SK-N-SH (cell line): ENCODE data around the gene DOCK6. TPM values are rescaled to one million over a fixed set of nuclear protein-coding genes. Genes with fewer than 3 reads are reported as not detected.

Source experiments
- CTCF ChIA-PET: fragments of 300-600, 350-600 bp; formaldehyde crosslinking; extraction: SDS; loops from one replicate; lab custom pipeline; 2021; lab: Yijun Ruan, JAX
- POLR2A ChIA-PET: fragments of 350-600 bp; sonication (Branson Sonifier 250); formaldehyde crosslinking; extraction: SDS; loops from one replicate; lab custom pipeline; 2020; ENCODE audit warnings: antibody characterized with exemption, inconsistent platforms; lab: Yijun Ruan, JAX
- DNase-seq: peaks from one replicate; pipeline ENCODE4 v3.0.0; 2012
- H2AFZ ChIP-seq: fragments of 200-600 bp; sonication (generic); 2 replicates; pipeline ENCODE4 v1.8.1; 2016; ENCODE audit warnings: antibody characterized with exemption, mild to moderate bottlenecking, low read depth
- H3F3A ChIP-seq: fragments of 200-600 bp; sonication (generic); replicated peaks from 2 replicates; pipeline ENCODE3; 2016; ENCODE audit warnings: antibody characterized with exemption, mild to moderate bottlenecking; ENCODE audit not compliant: insufficient read depth
- H3K27ac ChIP-seq, 2 experiments: fragments of 200-500 bp in 1 of 2; fragments of 200-600 bp in 1 of 2; sonication (Bioruptor generic) in 1 of 2; sonication (generic), shearing (Covaris generic) in 1 of 2; 2 replicates each; pipeline versions ENCODE4 v1.5.1 to v1.6.1; 2014 to 2016; ENCODE audit warnings: low read depth in 2 of 2, inconsistent platforms in 1 of 2, low read length in 1 of 2, mild to moderate bottlenecking in 1 of 2, mixed read lengths in 1 of 2
- H3K27me3 ChIP-seq: fragments of 200-600 bp; sonication (generic), shearing (Covaris generic); 2 replicates; pipeline ENCODE4 v1.6.1; 2016; ENCODE audit warnings: mixed run types; ENCODE audit not compliant: insufficient read depth
- H3K36me3 ChIP-seq, 2 experiments: fragments of 200-500 bp in 1 of 2; fragments of 200-600 bp in 1 of 2; sonication (Bioruptor generic) in 1 of 2; sonication (generic) in 1 of 2; replicated peaks in 1 of 2; 2 replicates each; pipeline versions ENCODE3 to v1.5.1; 2014 to 2016; ENCODE audit warnings: low read length in 1 of 2, mild to moderate bottlenecking in 1 of 2; ENCODE audit not compliant: insufficient read depth in 2 of 2, control insufficient read depth in 1 of 2
- H3K4me1 ChIP-seq, 2 experiments: fragments of 200-500 bp in 1 of 2; fragments of 200-600 bp in 1 of 2; sonication (Bioruptor generic) in 1 of 2; sonication (generic), shearing (Covaris generic) in 1 of 2; 2 replicates each; pipeline versions ENCODE4 v1.5.1 to v1.6.1; 2014 to 2016; ENCODE audit warnings: low read depth in 1 of 2, low read length in 1 of 2, mixed run types in 1 of 2; ENCODE audit not compliant: insufficient read depth in 2 of 2, control insufficient read depth in 1 of 2
- H3K4me2 ChIP-seq: fragments of 200-600 bp; sonication (generic), shearing (Covaris generic); 2 replicates; pipeline ENCODE4 v1.6.1; 2017; ENCODE audit warnings: mixed run types
- H3K4me3 ChIP-seq, 2 experiments: fragments of 200-500 bp in 1 of 2; fragments of 200-600 bp in 1 of 2; sonication (Bioruptor generic) in 1 of 2; sonication (generic), shearing (Covaris generic) in 1 of 2; 2 replicates each; pipeline versions ENCODE4 v1.5.1 to v1.8.1; 2014 to 2016; ENCODE audit warnings: low read depth in 2 of 2, inconsistent platforms in 1 of 2, low read length in 1 of 2, mild to moderate bottlenecking in 1 of 2, mixed read lengths in 1 of 2, moderate library complexity in 1 of 2
- H3K79me2 ChIP-seq: fragments of 200-600 bp; sonication (generic); 2 replicates; pipeline ENCODE4 v1.8.1; 2017; ENCODE audit warnings: mild to moderate bottlenecking; ENCODE audit not compliant: insufficient read depth
- H3K9ac ChIP-seq: fragments of 200-600 bp; sonication (generic); 2 replicates; pipeline ENCODE4 v1.6.1; 2017; ENCODE audit warnings: mixed run types
- H3K9me2 ChIP-seq: fragments of 200-600 bp; sonication (generic); 2 replicates; pipeline ENCODE4 v1.6.1; 2017; ENCODE audit warnings: mixed run types
- H3K9me3 ChIP-seq: fragments of 200-600 bp; sonication (generic); 2 replicates; pipeline ENCODE4 v1.6.1; 2017; ENCODE audit warnings: mixed run types, mild to moderate bottlenecking, moderate library complexity
- H4K20me1 ChIP-seq: fragments of 200-600 bp; sonication (generic); 2 replicates; pipeline ENCODE4 v1.6.1; 2017; ENCODE audit warnings: mild to moderate bottlenecking, mixed run types; ENCODE audit not compliant: insufficient read depth
- CHD2 ChIP-seq: fragments of 150-350 bp; IDR thresholded peaks from 2 replicates; pipeline ENCODE4 v1.6.1; 2018; ENCODE audit warnings: low read length; ENCODE audit not compliant: partially characterized antibody
- ELF1 ChIP-seq: IDR thresholded peaks from 2 replicates; pipeline ENCODE4 v1.4.0; 2012
- EP300 ChIP-seq, 2 experiments: IDR thresholded peaks; 2 replicates each; pipeline versions ENCODE4 v1.4.0 to v1.6.1; 2012; ENCODE audit warnings: borderline replicate concordance in 1 of 2, low read depth in 1 of 2, low read length in 1 of 2
- EZH2phosphoT487 ChIP-seq: fragments of 200-600 bp; sonication (generic); IDR thresholded peaks from 2 replicates; pipeline ENCODE4 v1.6.1; 2017; ENCODE audit warnings: low read depth, mixed run types, mild to moderate bottlenecking, antibody characterized with exemption, moderate library complexity, borderline replicate concordance
- FOSL2 ChIP-seq: IDR thresholded peaks from 2 replicates; pipeline ENCODE4 v1.4.0; 2012; ENCODE audit warnings: low read depth, mild to moderate bottlenecking, moderate library complexity, borderline replicate concordance
- FOXJ3 ChIP-seq: sonication (generic); formaldehyde crosslinking; IDR thresholded peaks from 2 replicates; pipeline ENCODE4 v1.5.1; 2020; ENCODE audit warnings: mild to moderate bottlenecking, missing genetic modification reagents
- FOXM1 ChIP-seq: IDR thresholded peaks from 2 replicates; pipeline ENCODE4 v1.4.0; 2012; ENCODE audit warnings: low read depth, mild to moderate bottlenecking
- GATA2 ChIP-seq: sonication (generic); formaldehyde crosslinking; IDR thresholded peaks from 2 replicates; pipeline ENCODE4 v1.5.0; 2020; ENCODE audit warnings: mild to moderate bottlenecking, missing genetic modification reagents
- IRF3 ChIP-seq: fragments of 150-350 bp; IDR thresholded peaks from 2 replicates; pipeline ENCODE4 v1.6.1; 2016; ENCODE audit warnings: mild to moderate bottlenecking, low read depth, low read length
- JUND ChIP-seq: IDR thresholded peaks from 2 replicates; pipeline ENCODE4 v1.4.0; 2012
- MEF2A ChIP-seq: IDR thresholded peaks from 2 replicates; pipeline ENCODE4 v1.4.0; 2012; ENCODE audit warnings: low read depth, borderline replicate concordance
- MXI1 ChIP-seq: IDR thresholded peaks from 2 replicates; pipeline ENCODE4 v1.6.1; 2012; ENCODE audit warnings: mild to moderate bottlenecking, low read depth, low read length, improper control_type of control experiment
- NFIC ChIP-seq: IDR thresholded peaks from 2 replicates; pipeline ENCODE4 v1.4.0; 2012; ENCODE audit warnings: borderline replicate concordance
- PBX3 ChIP-seq: IDR thresholded peaks from 2 replicates; pipeline ENCODE4; 2012
- RCOR1 ChIP-seq: fragments of 150-350 bp; IDR thresholded peaks from 2 replicates; pipeline ENCODE4 v1.6.1; 2017; ENCODE audit warnings: antibody characterized with exemption, low read length
- REST ChIP-seq: IDR thresholded peaks from 2 replicates; pipeline ENCODE4 v1.6.1; 2012; ENCODE audit warnings: mild to moderate bottlenecking, low read depth, low read length, moderate library complexity
- RFX5 ChIP-seq: IDR thresholded peaks from 2 replicates; pipeline ENCODE4 v1.6.1; 2012; ENCODE audit warnings: mild to moderate bottlenecking, improper control_type of control experiment, low read length
- RXRA ChIP-seq: IDR thresholded peaks from 2 replicates; pipeline ENCODE4 v1.4.0; 2012; ENCODE audit warnings: low read depth, mild to moderate bottlenecking, borderline replicate concordance
- SIN3A ChIP-seq: IDR thresholded peaks from 2 replicates; pipeline ENCODE4 v1.6.1; 2012; ENCODE audit warnings: low read depth, mild to moderate bottlenecking, low read length, moderate library complexity, borderline replicate concordance
- SMC3 ChIP-seq: IDR thresholded peaks from 2 replicates; pipeline ENCODE4 v1.6.1; 2012; ENCODE audit warnings: low read depth, low read length, improper control_type of control experiment
- TAF1 ChIP-seq: IDR thresholded peaks from 2 replicates; pipeline ENCODE4 v1.6.1; 2012; ENCODE audit warnings: low read depth, mild to moderate bottlenecking, low read length, moderate library complexity, borderline replicate concordance
- TCF12 ChIP-seq: IDR thresholded peaks from 2 replicates; pipeline ENCODE4 v1.4.0; 2012
- TEAD4 ChIP-seq: IDR thresholded peaks from 2 replicates; pipeline ENCODE4 v1.4.0; 2012; ENCODE audit warnings: mild to moderate bottlenecking, borderline replicate concordance; ENCODE audit not compliant: insufficient read depth
- USF2 ChIP-seq: fragments of 150-350 bp; IDR thresholded peaks from 2 replicates; pipeline ENCODE4 v1.6.1; 2017; ENCODE audit warnings: antibody characterized with exemption, low read length, low read depth, borderline replicate concordance
- YY1 ChIP-seq: IDR thresholded peaks from 2 replicates; pipeline ENCODE4 v1.4.0; 2012; ENCODE audit warnings: low read depth, mild to moderate bottlenecking
- ZBTB33 ChIP-seq: IDR thresholded peaks from 2 replicates; pipeline ENCODE4 v1.4.0; 2012; ENCODE audit warnings: low read depth, borderline replicate concordance
- WGBS: methylation state at CpG from one replicate; pipeline ENCODE4 v1.1.6; 2017; ENCODE audit warnings: low lambda C conversion rate; 5-methylcytosine and 5-hydroxymethylcytosine counted together
- polyA plus RNA-seq, 3 experiments: library from polyadenylated mRNA; depleted of rRNA; stranded (reverse); fragments of >200 nt; gene quantifications; 2 replicates each; pipeline ENCODE4 v1.2.3, GENCODE V29; 2012

The DOCK6 gene
- polyA plus RNA-seq, 1 of the 3 experiments (the other 2 are of a cell fraction), result 18.3 TPM

GRCh38 chr19:11268783-11269267 lies 6.5 kb upstream of the DOCK6 start:
- Histone ChIP-seq H2AFZ (peak overlapping the region; percentile 77), H3K9ac (peak overlapping the region; percentile 35; the same call in 1 of the 2 replicates), H3K9me2 (no peaks in the 10 kb centered on the region), H4K20me1 (no peaks in the 10 kb centered on the region), H3F3A (peaks cover 4% of the 10 kb centered on the region), H3K4me1 (peaks cover 9 to 10% of the 10 kb centered on the region in 2 experiments; a peak in 1 of 4 replicates), H3K4me3 (no peak overlapping the region), H3K9me3 (no peaks in the 10 kb centered on the region), H3K4me2 (peak overlapping the region; percentile 25; the same call in 1 of the 2 replicates), H3K79me2 (no peaks in the 10 kb centered on the region), H3K36me3 (no peaks in the 10 kb centered on the region), H3K27me3 (no peaks in the 10 kb centered on the region), H3K27ac (peak overlapping the region; percentile 56 to 66)
- ChIA-PET CTCF (interaction anchor here (1.0 kb wide), 1 partner anchor 12 kb away, joined by 3 read pairs; no protein-coding TSS in a partner anchor), POLR2A (no interaction called here)
- DNase-seq, result peak; percentile 75
- 37% methylated on average over 9 of the region's 10 CpGs for WGBS
- peak; percentile 74 for TF ChIP-seq TCF12
- TF ChIP-seq PBX3, result peak; percentile 44; the same call in 1 of the 2 replicates
- no peak for TF ChIP-seq USF2
- peak; percentile 23; the same call in 1 of the 2 replicates for TF ChIP-seq MXI1
- TF ChIP-seq JUND, result no peak
- no peak for TF ChIP-seq EZH2phosphoT487
- TF ChIP-seq TEAD4, result no peak
- TF ChIP-seq FOSL2, result no peak
- TF ChIP-seq RXRA, result no peak
- no peak for TF ChIP-seq YY1
- TF ChIP-seq ZBTB33, result no peak
- TF ChIP-seq FOXJ3, result no peak
- no peak for TF ChIP-seq GATA2 (CRISPR knock-in tag)
- no peak for TF ChIP-seq RFX5
- TF ChIP-seq SMC3, result no peak
- no peak for TF ChIP-seq TAF1
- peak; percentile 78 for TF ChIP-seq RCOR1
- no peak for TF ChIP-seq CHD2
- TF ChIP-seq FOXM1, result no peak
- no peak for TF ChIP-seq MEF2A
- peak; percentile 87 for TF ChIP-seq NFIC
- TF ChIP-seq REST, result no peak
- no peak for TF ChIP-seq IRF3
- no peak for TF ChIP-seq ELF1
- no peak for TF ChIP-seq SIN3A
- peak in 1 of 2 experiments; percentile 24; a peak in 1 of 4 replicates for TF ChIP-seq EP300 (IDR thresholded peaks at IDR 0.05; ENCODE audit: borderline replicate concordance in 1 of 2, low read depth in 1 of 2, low read length in 1 of 2)
